ENCODE results near the gene HINT1.

- no peak for TF ChIP-seq CTCF (conservative IDR thresholded peaks at IDR 0.05)
- no peak for TF ChIP-seq ZFX (IDR thresholded peaks at IDR 0.05)
Measured at GRCh38 chr5:131156385-131156784, 8.7 kb downstream of the HINT1 start.

All from C4-2B (cell line).